NCI-H1694 (cell line): Measurements from ENCODE around the gene ATP2B3.

Source experiments
- DNase-seq: peaks from one replicate; lab custom pipeline; 2025; lab: John Stamatoyannopoulos, UW

The ATP2B3 gene

DNA sequence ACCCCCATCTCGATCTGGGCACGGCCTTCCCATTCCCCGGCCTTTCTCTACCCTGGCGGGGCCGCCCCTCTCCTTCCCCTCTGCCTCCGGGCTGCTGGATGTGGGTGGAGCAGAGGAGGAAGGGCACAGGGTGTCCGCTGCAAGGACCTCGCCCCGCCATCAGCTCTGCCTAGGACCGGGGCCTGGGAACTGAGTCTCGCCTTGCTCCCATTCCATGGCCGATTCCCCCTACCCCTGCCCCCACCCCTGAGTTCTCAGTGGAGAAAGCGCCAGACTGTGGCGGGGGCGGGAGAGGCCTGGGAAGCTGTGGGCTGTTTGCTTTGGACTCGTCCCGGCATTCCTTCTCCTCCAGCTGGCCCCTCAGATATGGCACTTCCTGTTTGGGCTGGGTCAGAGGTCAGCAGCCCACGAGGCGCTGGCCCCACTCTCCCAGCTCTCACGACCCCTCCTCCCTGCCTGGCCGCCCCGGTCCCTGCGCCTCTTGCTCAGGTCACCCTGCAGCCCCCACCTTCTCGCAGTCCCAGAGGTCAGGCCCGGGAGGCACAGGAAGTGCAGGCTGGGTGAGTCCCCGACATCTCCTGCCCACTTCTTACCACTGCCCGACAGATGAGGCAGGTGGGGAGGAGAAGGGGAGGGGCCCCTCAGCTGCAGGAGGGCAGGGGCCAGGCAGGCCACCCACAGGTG is 29.1 kb upstream of the ATP2B3 start:
- DNase-seq: no peak

DNA sequence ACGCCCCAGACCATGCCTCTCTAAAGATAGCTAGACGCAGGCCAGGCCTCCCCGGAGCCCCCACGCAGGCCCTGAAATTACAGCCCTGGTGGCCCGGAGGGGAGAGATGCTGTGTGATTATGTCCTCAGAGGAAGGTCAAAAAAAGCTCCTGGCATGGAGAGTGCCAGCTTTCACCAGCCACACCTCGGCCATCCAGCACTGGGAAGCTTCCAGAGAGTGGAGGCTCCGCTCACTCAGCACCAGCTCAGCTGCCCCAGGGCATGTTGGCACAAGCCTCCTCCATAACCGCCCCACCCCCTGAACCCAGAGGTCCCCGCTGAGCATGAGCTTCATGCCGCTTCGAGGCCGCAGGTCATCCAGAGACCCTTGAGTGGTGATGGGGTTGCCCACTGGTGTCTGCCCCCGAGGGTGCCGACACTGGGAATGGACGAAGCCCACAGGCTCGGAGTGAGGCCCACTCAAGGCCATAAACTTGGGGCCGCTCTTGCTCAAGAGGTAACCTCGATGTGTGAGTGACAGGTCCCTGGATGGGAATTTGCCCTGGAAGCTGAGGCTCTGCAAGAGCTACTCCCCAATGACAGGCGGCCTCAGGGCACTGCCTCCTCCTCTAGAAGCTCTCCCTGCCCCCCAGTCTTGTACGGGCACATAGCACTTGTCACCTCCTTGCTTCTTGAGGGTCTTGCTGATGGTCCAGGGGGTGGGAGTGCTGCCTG is 27.1 kb upstream of the ATP2B3 start:
- DNase-seq: no peak

DNA sequence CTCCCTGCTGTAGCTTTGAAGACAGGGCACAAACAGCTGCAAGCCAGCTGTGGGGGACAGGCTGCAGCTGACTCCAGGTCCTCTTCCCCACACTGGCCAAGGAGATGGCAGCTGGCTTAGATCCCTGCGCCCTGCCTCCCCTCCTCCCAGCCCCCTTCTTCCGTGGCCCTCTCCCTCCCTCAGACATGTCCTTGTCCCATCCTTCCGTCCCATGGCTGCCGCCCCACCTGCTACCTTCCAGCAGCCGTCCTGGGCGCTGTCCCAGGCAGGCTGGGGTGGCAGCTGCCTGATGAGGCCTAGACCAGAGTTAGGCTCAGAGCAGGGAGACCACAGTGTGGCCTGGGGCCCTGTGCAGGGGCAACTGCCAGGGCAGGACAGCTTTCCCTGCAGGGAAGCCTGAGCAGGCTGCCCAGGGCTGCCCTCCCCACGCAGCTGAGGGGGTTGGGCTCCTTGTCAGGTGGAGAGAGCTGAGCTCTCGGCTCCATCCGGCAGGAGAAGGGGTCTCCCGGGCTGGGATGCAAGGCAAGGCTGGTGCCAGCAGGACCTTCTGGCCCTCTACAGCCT is 26.0 kb upstream of the ATP2B3 start:
- no peak for DNase-seq

DNA sequence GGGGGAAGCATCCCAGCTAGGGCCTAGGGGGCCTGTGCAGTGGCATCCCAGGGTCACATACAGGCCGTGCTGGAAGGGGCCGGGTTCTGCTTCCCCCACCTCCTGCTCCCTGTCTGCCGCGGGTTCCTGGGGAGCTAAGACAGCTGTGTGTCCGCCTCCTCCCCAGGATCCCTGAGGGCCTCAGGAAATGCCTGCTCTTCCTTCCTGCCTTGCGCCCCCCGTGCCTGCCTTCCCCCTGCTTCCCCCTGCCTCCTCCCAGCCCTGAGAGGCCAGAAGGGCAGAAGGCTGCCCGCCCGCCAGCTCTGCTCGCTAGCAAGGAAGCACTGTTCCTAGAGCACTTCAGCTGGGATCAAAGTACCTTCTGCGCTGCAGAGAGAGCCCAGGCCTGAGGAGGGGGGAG is 25.5 kb upstream of the ATP2B3 start:
- no peak for DNase-seq

DNA sequence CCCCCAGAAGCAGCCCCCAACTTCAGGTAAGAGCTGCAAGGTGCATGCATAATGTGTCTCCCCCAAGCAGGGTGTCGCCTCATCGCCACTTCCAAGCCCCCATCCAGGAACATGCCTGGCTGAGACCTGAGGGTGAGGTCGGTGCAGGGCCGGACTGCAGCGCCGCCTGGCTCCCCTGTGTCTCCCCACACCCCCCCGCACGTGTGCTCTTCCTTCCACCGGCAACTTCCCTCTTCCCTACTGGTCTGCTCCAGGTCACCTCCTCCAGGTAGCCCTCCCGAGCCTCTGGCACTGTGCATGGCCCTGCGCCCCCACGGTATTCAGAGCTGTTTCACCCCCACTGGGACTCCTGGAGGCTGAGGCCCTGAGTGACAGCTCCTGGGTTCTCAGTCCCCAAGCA is 24.9 kb upstream of the ATP2B3 start:
- no peak for DNase-seq

DNA sequence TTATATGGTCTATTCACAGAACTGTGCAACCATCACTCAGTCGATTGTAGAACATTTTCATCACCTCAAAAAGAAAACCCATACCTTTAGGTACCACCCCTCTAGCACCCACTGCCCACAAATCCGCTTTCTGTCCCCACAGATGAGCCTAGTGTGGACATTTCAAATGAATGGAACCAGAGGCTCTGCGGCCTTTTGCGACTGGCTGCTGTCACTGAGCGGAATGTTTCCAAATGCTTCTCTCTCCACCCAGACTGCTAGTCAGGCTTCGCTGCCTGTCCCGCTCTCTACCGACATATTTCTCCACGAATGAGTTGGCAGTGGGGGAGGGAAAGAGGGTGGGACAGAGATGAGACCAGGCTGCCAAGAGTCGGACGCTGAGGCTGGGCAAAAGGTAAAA is 24.4 kb upstream of the ATP2B3 start:
- DNase-seq: no peak

DNA sequence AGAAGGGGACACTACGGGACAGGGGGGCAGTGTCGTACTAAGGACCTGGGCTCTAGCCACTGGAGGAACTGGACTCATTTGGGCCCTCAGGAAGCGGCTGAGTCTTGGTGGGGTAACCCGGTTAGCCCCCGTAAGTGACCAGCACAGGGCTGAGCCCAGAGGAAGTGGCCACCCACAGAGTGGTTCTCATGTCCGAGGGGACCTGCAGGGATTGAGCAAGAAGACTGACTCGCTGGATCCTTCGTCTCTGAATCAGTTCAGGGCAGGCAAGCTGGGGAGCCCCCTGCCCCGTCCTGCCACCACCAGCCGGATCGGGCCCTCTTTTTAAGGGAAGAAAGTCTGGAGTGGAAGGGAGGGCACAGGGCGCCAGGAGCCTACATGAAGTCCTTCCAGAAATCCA is 23.4 kb upstream of the ATP2B3 start:
- DNase-seq: no peak

DNA sequence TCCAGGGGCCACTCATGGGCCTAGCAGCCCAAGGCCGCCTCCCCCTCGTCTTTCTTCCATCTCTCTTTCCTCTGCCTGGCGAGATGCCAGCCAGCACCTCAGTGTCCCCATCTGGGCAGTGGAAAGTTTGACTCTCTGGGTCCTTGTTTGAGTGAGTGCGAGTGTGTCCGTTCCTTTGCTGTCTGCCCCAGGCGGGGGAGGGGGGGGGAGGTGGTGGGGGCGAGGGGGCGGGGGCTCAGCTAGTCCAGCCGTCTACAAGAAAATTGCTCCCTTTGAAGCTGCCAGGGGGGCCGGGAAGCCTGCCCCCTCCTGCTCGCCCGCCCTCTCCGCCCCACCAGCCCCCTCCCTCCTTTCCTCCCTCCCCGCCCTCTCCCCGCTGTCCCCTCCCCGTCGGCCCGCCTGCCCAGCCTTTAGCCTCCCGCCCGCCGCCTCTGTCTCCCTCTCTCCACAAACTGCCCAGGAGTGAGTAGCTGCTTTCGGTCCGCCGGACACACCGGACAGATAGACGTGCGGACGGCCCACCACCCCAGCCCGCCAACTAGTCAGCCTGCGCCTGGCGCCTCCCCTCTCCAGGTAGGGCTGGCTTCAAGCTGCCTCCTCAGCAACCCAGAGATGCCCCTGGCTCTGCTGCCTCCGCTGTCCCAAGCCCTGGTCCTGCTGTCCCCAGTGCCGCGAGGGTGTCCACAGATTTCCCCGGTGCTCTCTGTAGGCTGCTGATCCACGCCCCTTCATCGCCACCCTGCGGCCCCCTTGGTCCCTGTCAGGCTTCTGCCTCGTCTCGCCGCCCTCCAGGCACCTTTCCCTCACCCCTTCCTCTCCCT is 22.7 kb upstream of the ATP2B3 start, which contains the start of gene BGN:
Gene BGN (plus strand): TSS at position 440 of the 821 bp plus-strand sequence. CDS start 9,652 bp downstream, outside the sequence.
- peak; percentile 57 for DNase-seq

DNA sequence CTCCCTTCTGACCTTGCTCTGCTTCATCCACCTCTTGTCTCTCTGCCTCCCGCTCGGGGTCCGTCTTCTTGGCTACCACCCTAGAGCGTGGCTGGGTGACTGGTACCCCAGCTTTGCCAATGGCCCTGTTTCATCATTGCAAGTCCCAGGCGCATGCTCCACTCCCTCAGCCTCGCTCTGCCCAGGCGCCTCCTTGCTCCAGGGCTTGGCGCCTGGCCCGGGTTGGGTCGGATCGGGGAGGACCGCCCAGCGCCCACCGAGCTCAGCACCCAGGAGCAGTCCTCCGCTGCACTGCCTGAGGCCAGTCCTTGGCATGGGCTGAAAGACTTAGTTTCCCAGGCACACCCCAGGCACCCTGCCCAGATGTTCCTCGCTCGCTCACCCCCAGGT is 22.1 kb upstream of the ATP2B3 start:
- DNase-seq: peak; percentile 57

DNA sequence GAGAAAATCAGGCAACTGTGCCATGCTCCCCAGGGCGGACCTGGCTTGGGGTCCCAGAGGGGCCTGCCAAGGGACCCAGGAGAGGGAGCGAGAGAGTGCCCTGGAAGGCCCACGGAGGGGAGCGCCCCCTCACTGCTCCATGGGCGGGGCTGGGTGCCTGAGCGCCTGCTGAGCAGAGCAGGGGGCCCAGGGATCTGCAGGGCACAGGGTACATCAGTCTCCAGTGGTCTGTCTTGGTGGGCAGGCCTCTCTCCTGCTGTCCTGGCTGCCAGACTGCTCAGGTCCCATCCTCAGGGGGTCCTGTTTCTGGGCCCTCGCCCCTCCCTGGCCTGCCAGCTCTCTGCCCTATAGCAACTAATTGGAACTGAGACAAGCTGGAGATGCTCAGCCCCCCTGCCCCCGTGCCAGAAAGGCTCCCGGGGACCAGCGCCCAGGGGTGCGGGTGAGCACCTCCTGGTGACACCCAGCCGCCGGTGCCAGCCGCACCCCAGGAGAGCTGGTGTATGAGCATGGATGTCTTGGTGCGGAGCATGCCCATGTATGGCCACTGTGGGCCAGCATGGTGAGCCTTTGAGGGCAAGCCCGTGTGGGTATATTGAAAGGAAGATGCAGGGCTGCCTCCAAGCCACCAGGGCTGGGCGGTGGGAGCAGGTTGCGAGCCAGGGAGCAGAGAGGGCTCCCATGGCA is 21.4 kb upstream of the ATP2B3 start:
- DNase-seq: no peak

DNA sequence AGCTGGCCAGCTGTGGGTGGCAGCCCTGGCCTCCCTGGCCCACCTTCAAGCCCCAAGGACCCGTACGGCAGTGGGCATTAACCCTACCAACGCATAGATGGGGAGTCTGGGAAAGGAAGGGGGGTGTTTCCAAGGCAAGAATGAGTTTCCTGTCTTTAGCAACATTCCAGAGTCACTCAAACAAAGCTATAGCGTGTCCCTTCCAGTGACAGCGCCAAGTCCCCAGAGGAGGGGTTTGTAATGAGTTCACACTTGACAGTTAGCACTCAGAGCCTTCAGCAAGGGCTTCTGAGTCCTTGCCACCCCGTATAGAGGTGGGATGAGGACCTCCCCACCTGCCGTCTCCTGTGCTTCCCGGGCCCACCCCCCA is 20.9 kb upstream of the ATP2B3 start:
- no peak for DNase-seq

DNA sequence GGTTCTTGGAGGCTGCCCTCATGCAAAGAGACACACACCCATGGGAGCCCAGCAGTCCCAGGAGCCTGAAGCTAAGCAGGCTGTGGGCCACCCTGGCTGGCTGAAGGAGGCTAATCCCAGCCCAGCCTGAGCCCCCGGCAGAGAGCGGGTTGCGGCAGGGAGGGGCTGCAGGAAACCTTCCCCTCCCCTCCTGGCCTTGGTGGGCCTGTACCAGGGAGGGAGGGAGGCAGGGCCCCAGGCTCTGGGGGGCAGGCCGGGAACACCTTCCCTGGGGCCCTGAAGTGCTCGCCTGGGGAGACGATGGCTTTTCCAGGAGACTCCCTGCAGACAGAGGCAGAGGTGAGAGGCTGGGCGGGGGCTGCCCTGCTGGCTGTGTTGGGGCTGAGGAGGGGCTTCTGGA is 19.0 kb upstream of the ATP2B3 start:
- no peak for DNase-seq

DNA sequence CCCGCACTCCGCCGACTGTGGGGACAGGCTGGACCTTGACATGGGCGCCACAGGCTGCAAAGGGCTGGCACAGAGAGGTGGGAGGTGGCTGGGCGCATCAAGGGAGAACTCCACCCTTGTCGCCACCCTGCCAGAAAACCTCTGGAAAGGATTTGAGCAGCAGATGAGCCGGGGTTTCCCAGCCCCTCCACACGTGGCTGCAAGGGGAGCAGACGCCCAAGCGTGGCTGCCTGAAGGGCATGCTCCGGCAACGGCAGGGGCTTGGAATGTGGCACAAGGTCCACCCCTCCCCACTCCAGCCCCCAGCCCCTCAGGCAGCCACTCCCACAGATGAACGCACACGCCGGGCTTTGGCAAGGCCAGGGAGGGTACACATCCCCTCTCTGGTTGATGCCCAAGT is 18.1 kb upstream of the ATP2B3 start:
- DNase-seq: peak; percentile 36

DNA sequence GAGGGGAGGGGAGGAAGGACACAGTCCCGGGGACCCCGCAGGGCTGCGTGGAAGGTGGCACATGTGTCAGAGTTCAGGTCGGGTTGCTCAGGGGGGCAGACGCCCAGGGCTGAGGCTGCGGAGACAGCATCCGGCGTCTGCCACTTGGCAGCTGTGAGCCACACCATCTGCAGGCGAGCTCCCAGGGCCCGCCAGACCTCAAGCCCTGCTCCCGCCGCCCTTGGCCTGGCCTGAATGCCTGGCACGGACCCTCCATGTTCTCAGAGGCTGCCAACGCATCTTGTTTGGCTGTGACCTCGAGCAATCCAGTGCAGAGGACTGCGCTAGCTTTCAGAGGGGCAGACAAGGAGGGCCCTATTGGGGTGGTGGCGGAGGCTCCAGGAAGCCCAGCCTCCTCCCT is 17.6 kb upstream of the ATP2B3 start:
- DNase-seq: no peak

DNA sequence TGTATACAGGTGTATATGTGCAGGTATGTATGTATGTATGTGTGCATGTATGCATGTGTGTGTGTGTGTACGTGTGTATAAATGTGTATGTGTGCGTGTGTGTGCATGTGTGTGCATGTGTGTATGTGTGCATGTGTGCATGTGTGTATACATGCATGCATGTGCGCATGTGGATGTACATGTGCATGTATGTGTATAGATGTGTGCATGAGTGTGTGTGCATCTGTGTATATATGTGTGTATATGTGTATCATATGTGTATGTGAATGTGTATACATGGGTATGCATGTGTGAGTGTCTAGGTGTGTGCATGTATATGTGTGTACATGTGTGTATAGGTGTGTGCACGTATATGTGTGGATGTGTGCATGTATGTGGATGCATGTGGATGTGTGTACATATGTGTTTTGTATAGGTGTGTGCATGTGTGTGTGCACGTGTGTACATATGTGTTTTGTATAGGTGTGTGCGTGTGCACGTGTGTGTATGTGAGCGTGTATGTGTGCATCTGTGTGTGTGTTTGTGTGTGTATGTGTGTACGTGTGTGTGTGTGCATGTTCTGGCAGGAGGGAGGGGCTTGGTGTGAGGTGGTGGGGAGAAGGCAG is 16.7 kb upstream of the ATP2B3 start:
- DNase-seq: no peak

DNA sequence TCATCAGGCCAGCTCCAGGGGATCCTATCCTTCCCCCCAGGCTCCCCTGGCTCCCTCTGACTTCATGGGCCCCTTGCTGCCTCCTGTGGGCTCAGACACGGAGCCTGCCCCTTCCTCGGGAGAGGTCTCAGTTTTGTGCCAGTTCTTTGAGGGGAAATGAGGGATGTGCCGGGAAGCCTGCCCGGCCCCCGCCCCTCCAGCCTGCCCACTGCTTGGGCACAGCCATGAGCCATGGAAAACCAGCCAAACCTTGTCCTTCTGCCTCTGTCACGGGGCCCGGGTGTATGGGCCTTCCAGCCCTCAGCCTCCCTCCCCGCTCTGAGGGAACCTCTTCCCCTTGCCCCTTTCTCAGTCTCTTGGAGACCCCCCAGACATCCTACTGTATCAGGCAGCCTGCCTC is 15.9 kb upstream of the ATP2B3 start:
- DNase-seq: no peak

DNA sequence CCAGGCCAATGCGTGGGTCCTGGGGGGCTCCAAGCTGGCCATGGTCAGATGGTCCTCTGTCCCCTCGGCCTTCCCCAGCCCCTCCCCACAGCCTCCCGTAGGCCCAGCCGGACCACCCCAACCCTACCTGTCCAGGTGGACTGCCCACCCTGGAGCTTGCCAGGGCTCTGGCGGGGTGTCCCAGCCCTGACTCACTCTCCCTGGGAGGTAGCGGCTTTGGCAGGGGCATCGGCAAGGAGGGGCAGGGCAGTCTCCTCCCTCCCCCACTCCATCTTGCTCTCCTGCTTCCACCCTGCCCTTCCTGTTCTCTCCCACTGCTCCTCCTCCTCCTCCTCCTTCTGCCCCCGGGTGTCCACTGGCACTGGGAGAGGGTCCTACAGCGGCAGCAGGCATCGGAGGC is 15.3 kb upstream of the ATP2B3 start:
- no peak for DNase-seq

DNA sequence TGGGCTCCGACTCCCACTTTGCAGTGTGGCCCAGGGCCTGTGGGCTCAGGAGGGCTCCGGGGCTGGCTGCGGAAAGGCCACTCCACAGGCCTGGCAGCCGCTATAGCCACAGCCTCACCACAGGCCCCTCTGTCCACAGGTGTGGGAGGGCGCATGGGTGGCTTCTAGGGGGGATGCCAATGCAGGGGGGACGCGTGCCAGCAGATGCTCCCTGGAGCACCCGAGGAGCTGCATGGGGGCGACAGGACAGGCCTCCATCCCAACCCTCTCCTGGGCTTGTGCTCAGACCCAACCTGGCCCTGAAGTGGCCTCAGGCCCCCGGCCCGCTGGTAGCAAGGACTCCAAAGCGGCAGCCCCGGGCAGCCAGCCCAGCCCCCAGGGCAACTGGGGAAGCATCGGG is 14.6 kb upstream of the ATP2B3 start:
- DNase-seq: no peak

DNA sequence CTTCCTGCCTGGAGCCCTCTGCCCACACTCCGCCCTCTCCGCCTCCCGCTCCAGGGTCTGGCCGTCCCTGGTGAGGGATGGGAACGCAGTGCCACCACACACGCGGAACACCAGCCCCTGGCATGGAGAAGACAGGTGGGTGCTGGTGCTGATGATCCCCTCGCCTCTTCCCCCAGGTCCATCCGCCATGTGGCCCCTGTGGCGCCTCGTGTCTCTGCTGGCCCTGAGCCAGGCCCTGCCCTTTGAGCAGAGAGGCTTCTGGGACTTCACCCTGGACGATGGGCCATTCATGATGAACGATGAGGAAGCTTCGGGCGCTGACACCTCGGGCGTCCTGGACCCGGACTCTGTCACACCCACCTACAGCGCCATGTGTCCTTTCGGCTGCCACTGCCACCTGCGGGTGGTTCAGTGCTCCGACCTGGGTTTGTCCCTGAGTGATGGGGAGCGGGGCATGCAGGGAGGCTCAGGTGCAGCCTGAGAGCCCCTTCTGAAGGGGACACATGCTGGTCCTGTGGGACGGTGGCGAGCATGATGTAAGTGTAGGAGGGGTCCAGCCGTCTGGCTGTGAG is 12.9 kb upstream of the ATP2B3 start:
- no peak for DNase-seq

DNA sequence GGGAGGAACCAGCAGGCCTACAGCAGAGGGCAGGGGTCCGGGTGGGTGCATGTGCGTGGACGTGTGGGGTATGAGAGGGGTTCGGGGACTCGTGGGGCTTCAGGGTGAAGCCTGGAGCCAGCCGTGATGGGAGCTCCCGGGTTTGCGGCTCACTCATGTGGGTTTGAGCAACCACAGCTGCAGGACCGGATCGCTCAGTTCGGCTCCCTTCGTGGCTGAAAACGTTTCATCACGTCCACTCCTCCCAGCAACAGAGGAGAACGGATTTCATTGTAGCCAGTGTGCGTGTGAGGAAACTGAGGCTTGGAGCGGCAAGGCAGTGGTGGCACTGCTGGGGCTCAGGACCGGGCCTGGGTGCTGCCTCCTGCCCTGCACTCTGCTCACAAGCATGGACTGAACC is 12.1 kb upstream of the ATP2B3 start:
- DNase-seq: no peak

DNA sequence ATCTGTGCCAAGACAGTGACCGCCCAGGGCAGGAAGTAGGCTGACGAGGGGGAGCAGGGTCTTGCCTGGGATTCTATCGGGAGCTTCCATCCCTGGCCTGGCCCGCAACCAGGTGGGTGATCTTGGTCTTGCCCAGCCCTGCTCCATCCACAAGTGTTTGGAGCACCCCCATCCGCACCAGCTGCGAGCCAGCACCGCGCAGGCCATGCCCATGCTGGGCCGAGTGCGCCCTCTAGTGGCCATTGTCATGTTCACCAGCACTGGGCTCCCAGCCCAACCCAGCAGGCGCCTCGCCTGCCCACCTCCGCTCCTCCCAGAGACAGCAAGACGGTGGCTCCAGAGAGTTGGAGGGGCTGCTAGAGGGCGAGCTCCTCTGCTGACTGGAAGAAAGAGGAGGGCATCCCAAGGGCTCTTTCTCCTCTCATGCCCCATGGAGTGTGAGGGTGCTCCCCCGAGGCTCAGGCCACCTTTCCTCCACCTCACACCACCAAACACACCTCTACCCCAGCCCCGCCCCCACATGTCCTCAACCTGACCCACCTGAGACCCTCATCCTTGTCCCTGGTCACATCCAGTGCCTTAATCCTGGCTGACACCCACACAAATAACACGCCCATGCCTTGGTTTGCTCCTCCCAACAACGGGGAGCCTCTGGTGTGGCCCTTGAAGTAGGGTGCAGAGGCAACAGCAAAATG is 9.8 kb upstream of the ATP2B3 start:
- peak; percentile 69 for DNase-seq
